ENCODE results near the gene MAN1B1.

- TF ChIP-seq, protein P1, sequence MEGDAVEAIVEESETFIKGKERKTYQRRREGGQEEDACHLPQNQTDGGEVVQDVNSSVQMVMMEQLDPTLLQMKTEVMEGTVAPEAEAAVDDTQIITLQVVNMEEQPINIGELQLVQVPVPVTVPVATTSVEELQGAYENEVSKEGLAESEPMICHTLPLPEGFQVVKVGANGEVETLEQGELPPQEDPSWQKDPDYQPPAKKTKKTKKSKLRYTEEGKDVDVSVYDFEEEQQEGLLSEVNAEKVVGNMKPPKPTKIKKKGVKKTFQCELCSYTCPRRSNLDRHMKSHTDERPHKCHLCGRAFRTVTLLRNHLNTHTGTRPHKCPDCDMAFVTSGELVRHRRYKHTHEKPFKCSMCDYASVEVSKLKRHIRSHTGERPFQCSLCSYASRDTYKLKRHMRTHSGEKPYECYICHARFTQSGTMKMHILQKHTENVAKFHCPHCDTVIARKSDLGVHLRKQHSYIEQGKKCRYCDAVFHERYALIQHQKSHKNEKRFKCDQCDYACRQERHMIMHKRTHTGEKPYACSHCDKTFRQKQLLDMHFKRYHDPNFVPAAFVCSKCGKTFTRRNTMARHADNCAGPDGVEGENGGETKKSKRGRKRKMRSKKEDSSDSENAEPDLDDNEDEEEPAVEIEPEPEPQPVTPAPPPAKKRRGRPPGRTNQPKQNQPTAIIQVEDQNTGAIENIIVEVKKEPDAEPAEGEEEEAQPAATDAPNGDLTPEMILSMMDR (IDR thresholded peaks at IDR 0.05; ENCODE audit: low read length) = no peak
- TF ChIP-seq EZH2phosphoT487 (IDR thresholded peaks at IDR 0.05; ENCODE audit: low read length) = no peak
These were observed 49.8 kb upstream of the MAN1B1 start for GRCh38 chr9:137037035-137037434.

Measured in MM.1S (cell line).